ENCODE results near the gene ALPP.

ALPP gene

DNA sequence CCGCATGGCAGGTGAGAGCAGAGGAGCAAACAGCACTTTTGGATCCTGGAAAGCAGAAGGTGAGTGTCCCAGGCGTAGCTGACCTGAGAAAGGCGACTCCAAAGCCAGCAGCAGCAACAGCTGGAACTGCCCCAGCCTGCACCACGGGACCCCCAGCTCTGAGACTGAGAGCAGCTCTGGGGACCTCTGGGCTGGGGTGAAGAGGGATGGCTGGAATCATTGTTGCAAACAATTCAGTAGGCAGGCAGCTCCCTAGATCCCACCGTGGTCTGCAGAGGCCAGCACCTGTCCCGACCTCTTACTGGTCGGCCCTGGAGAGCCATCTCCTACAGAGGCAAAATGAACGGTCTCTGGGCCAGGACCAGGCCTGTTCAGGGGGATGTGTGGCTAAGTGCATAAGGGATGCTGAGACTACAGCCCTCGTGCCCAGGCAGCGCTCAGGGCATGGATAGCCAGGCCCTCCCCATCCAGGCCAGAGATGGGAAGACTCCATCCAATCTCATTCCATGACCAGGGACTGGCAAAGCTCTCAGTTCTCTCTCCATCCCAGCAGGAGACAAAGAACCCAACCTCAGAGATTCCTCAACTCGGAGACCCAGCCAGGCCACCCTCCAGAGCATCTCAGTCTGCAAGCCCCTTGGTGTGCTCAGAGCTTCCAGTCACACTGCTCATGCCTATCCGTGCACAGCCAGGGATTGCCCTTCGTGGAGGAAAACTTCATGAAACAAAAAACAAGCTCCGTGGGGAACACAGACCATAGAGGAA is 38.2 kb upstream of the ALPP start:
- in situ Hi-C loops (cut with HindIII; ENCODE audit: low sequenced_read_pairs): no loop called here

GRCh38 chr2:232341061-232341738 is 37.4 kb upstream of the ALPP start:
- in situ Hi-C loops (cut with HindIII; ENCODE audit: low sequenced_read_pairs): no loop called here

GRCh38 chr2:232341739-232342126 is 36.8 kb upstream of the ALPP start:
- in situ Hi-C loops (cut with HindIII; ENCODE audit: low sequenced_read_pairs): no loop called here

DNA sequence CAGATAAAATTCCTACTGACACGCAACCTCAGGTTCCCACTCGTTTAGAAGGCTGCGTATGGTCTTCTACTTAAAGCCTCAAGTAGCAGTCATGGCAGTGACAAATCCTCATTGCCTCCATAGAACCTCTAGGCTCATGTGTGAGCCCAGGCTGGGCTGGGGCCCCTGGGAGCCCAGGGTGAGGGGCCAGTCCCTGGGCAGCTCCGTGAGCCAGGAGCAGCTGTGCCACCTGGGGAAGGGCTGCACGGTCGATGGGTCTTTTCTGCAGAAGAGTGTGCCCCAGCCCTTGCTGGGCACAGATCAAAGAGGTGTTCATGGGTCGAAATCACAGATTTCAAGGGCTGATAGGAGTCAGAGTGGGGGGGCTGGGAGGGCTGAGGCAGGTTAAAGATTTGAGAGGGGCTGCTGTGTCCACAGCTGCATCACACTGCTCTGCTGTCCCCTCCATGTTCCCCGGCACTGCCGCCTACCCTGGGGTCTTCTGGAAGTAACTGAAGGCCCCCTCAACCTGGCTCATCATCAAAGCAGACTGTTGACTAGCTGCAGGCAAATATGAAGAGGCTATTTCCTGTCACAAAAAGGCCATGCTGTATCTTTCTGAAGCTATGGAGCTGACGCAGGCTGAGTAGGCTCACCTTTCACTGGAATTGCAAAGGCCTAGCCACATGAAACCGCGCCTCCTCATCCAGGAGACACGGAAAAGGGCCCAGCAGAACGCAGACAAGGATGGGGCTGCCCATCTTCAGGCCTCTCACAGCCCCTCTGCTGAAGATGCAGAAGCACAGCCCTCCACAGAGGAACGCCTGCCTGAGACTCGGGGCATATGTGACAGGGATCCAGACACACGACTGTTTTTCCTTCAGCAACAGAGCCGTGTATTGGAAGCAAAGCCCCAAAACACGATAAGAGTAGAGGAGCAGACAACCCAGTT is 35.7 kb upstream of the ALPP start:
- in situ Hi-C loops (cut with HindIII; ENCODE audit: low sequenced_read_pairs): no loop called here

DNA sequence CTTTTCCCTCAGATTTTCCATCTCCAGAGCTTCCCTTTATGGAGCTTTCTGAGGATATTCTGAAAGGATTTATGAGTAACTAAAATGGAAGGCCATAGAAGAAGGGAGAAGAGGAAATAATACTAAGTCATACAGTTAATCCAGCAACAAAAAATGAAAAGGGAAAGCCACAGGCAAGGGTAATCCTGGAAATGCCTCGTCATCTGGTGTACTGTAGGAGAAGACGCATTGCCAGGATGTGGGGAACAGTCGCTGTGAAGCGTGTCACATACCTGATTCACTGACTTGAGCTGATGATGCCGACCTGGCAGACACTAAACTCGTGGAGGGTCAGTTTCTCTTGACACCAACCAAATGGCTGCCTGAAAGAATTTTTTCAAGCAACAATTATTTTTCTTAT is 34.7 kb upstream of the ALPP start:
- in situ Hi-C loops (cut with HindIII; ENCODE audit: low sequenced_read_pairs): no loop called here

- in situ Hi-C loops (cut with HindIII; ENCODE audit: low sequenced_read_pairs): no loop called here
Measured at GRCh38 chr2:232345251-232345650, 33.3 kb upstream of the ALPP start.

- in situ Hi-C loops (cut with HindIII; ENCODE audit: low sequenced_read_pairs): no loop called here
Measured at GRCh38 chr2:232347369-232347768, 31.2 kb upstream of the ALPP start.

GRCh38 chr2:232348936-232349335 is 29.6 kb upstream of the ALPP start:
- in situ Hi-C loops (cut with HindIII; ENCODE audit: low sequenced_read_pairs): no loop called here

DNA sequence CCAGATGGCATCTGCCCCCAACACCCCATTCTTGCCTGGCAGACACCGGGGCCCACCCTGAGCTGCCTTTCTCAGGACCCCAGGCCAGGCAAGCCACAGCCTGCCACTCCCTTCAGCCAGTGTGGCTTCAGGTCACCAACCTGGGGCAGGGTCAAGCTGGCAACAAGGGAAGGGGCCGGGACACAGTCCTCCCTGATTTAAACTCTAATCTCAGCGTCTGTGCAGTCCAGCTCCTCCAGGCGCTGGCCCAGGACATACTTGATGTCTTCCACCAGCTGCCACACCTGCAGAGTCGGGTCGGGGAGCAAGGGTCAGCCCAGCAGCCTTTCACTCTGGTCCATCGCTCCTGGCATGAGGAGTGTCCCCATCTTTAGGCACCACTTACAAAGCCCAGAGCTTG is 29.0 kb upstream of the ALPP start:
- in situ Hi-C loops (cut with HindIII; ENCODE audit: low sequenced_read_pairs): no loop called here

DNA sequence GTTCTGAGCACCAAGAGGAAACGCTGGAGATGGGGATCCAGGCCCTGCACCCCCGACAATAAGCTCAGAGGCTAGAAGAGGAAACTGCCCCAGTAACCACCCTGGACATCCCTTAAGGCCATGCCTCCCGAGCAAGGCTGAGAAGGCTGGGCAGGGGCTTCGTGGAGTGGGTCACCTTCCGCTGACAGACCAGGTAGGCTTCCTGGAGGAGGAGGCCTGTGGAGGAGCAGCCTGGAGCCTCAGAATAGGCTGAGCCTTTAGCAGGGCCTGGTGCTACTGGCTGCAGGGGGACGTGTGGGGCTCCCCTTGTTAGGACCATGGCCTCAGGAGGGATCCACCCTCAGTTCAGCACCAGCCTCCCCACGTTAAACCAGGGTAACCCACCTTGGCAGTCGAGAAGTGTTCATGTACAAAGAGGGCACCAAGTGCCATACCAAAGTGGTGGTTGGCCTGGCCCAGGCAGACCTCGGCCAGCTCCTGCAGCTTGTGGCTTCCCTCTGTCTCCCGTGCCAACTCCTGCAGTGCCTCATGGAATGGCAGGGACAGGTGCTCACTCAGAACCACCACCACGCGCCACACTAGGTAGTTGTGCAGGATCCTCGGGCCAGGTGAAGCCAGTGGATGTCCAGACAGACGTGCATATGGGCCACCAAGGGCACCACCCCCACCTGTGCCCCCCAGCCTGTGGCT is 28.5 kb upstream of the ALPP start:
- in situ Hi-C loops (cut with HindIII; ENCODE audit: low sequenced_read_pairs): no loop called here

DNA sequence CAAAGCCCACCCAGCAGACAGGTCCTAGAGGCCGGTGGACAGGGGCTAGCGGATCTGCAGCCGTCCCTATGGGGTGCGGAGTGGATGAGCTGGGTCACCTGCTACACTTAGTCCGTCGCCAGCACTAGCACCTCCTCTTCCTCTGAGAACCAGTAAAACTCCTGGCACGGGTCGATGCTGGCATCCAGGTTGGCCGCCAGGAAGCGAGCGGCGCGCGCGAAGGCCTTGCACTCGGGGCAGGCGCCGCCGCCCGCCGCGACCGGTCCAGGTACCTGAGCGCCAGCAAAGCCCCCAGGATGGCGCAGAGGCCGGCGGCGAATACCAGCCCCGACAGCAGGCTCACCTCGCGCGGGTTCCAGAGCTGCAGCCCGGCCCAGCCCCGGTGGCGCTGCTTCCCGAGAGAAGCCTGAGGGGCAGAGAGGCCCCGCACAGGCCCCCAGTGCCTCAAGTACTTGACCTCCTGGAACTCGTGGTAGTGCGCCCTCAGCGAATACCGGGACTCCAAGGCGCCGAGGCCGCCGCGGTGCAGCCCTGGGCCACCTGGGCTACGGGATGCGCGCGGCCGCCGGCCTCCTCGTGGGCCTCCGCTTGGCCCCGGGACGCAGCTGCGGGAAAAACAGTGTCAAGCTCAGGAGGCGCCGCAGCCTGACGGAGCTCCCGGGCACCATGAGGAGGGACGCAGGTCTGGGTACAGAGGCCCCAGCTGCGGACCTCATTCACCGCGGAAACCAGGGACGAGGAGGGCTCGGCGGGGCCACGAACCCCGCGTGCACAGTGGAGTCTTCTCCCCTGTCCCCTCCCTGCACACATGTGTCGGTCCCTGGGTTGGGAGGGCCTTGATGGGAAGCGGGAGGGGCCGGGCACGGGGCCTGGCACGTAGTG is 27.5 kb upstream of the ALPP start:
- in situ Hi-C loops (cut with HindIII; ENCODE audit: low sequenced_read_pairs): no loop called here

DNA sequence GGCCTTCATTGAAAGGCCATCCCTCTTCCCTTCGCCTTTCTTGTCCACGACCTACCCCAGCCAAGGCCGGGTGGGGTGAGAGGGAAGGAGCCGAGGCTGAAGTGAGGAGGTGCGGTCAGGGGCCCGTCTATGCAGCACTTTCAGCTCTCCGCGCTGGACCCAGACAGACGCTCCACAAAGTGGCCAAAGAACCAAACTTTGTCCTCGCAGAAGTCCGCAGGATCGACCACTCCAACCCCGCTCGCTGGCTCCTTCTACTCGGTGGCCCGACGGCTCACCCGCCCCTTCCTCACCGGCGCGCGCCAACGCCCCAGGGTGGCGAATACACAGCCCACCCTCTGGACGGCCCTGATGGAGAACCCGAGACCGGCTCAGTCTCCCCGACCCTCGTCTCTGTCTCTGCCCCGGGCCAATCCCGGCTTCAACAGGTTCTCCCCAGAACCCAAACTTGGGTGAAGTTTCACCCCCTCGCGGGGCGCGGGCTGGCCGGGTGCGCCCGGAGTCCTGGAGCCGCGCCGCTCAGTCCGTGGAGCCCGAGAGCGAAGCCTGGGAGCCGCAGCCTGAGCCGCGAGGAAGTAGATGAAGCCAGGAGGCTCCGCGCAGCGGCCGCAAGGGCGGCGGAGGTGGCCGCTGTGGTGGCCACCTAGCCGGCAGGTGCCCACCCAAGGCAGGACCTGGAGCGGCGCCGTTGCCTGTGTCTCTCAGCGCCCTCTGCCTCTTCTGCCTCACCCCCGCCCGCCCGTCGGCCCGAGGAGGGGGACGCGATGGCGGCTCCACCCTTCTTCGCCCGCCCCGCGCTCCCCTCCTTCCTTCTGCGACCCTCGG is 26.7 kb upstream of the ALPP start:
- in situ Hi-C loops (cut with HindIII; ENCODE audit: low sequenced_read_pairs): no loop called here

DNA sequence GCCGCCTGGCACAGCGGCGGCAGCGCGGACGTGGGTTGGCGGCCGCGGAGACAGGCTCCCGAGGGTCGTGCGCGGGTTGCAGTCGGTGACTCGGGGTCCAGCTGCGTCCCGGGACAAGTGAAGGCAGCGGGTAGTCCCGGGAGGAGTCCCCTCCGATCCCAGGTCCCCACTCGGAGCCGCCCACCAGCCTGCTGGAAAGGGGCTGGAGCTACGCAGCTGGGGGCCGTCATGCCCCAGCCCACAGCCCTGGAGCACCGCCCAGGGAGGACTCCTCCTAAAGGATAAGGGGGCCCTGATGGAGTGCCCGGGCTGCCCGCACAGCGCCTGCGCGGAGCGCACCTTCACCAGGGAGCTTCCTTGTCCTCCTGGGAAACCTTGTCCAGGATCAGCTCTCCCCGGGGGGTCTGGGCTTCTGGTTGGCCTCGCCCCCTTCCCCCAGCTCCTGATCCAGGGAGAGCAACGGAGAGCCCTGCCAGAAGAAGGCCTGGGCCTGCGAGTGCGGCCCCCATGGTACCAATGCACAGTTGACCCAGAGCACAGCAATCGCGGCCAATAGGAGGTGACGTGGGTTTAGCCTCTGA is 25.9 kb upstream of the ALPP start:
- in situ Hi-C loops (cut with HindIII; ENCODE audit: low sequenced_read_pairs): no loop called here

DNA sequence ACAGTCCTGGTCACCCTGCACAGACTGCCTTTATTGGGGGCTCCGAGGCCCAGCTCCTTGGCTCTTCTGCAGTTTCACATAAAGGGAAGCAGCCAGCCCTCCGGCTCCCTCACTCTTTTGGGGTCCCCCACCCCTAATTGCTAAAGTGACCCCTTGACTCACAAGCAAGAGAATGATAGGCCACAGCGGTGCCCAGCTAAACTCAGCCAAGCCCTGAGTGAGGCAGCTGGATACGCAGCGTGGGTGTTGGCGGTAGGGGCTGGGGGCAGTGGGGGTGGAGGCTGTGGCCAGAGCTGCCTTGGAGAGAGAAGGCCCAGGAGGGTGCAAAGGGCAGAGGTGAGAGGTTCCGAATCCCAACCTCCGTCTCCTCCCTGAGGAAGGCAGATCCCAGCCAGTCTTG is 25.5 kb upstream of the ALPP start:
- in situ Hi-C loops (cut with HindIII; ENCODE audit: low sequenced_read_pairs): no loop called here

GRCh38 chr2:232353660-232354059 is 24.9 kb upstream of the ALPP start:
- in situ Hi-C loops (cut with HindIII; ENCODE audit: low sequenced_read_pairs): no loop called here

GRCh38 chr2:232354069-232354468 is 24.5 kb upstream of the ALPP start:
- in situ Hi-C loops (cut with HindIII; ENCODE audit: low sequenced_read_pairs): no loop called here

GRCh38 chr2:232361646-232362045 is 16.9 kb upstream of the ALPP start:
- in situ Hi-C loops (cut with HindIII; ENCODE audit: low sequenced_read_pairs): no loop called here

GRCh38 chr2:232362174-232362900 is 16.2 kb upstream of the ALPP start:
- in situ Hi-C loops (cut with HindIII; ENCODE audit: low sequenced_read_pairs): no loop called here

Measured in endothelial cell of hepatic sinusoid (primary cell).